ENCODE results near the gene GALNT15. TPM values are rescaled to one million over a fixed set of nuclear protein-coding genes. Genes with fewer than 3 reads are reported as not detected.

Gene GALNT15
- total and polyA plus RNA-seq, 7 donors, result 1.2 to 211 (median 36.6) TPM

- H3K36me3 ChIP-seq, result no peaks in the 10 kb centered on the region
- no peak for TF ChIP-seq POLR2A (IDR thresholded peaks at IDR 0.05)
- no peak for TF ChIP-seq POLR2AphosphoS5 (IDR thresholded peaks at IDR 0.05)
- no peak for TF ChIP-seq EP300 (IDR thresholded peaks at IDR 0.05)
- no peak for TF ChIP-seq CTCF (IDR thresholded peaks at IDR 0.05)
- H3K4me3 ChIP-seq, result no peak overlapping the region
- H3K27ac ChIP-seq, result no peak overlapping the region
- H3K4me1 ChIP-seq, result no peaks in the 10 kb centered on the region
- H3K9me3 ChIP-seq, result no peaks in the 10 kb centered on the region
- no peak for DNase-seq
- no peaks in the 10 kb centered on the region for H3K27me3 ChIP-seq
- 91 to 94% methylated on average over 3 of the region's 3 CpGs for WGBS, 2 donors
- intact Hi-C loops (cut with DNase I), result no loop called here
Measured at GRCh38 chr3:16219777-16220176, 45.3 kb downstream of the GALNT15 start.

- no peak overlapping the region for H3K4me3 ChIP-seq
- no peaks in the 10 kb centered on the region for H3K27me3 ChIP-seq
- intact Hi-C loops (cut with DNase I), result no loop called here
- H3K4me1 ChIP-seq, result no peaks in the 10 kb centered on the region
- no peak for DNase-seq
- H3K9me3 ChIP-seq, result no peaks in the 10 kb centered on the region
- no peaks in the 10 kb centered on the region for H3K36me3 ChIP-seq
- TF ChIP-seq CTCF (IDR thresholded peaks at IDR 0.05) (no peak), POLR2A (IDR thresholded peaks at IDR 0.05) (no peak), POLR2AphosphoS5 (IDR thresholded peaks at IDR 0.05) (no peak)
- no peak overlapping the region for H3K27ac ChIP-seq
- WGBS, 2 donors, result 72 to 80% methylated on average over 3 of the region's 3 CpGs
Measured at GRCh38 chr3:16221990-16222389, 47.5 kb downstream of the GALNT15 start.

- H3K4me3 ChIP-seq, result no peak overlapping the region
- 85 to 93% methylated on average over 2 of the region's 2 CpGs for WGBS, 2 donors
Measured at GRCh38 chr3:16222547-16222946, 48.1 kb downstream of the GALNT15 start.

GRCh38 chr3:16224325-16224724, 49.8 kb downstream of the GALNT15 start:
- no peaks in the 10 kb centered on the region for H3K9me3 ChIP-seq
- TF ChIP-seq EP300 (IDR thresholded peaks at IDR 0.05) (no peak), POLR2A (IDR thresholded peaks at IDR 0.05) (no peak), CTCF (IDR thresholded peaks at IDR 0.05) (no peak), POLR2AphosphoS5 (IDR thresholded peaks at IDR 0.05) (no peak)
- no peaks in the 10 kb centered on the region for H3K27me3 ChIP-seq
- 92 to 95% methylated on average over 2 of the region's 2 CpGs for WGBS, 2 donors
- intact Hi-C loops (cut with DNase I), result no loop called here
- H3K36me3 ChIP-seq, result no peaks in the 10 kb centered on the region
- no peak for DNase-seq
- H3K27ac ChIP-seq, result no peak overlapping the region
- no peak overlapping the region for H3K4me3 ChIP-seq
- H3K4me1 ChIP-seq, result no peaks in the 10 kb centered on the region

More at GRCh38 chr3:16222547-16222946, 48.1 kb downstream of the GALNT15 start:
- TF ChIP-seq CTCF (IDR thresholded peaks at IDR 0.05) (no peak), POLR2AphosphoS5 (IDR thresholded peaks at IDR 0.05) (no peak), EP300 (IDR thresholded peaks at IDR 0.05) (no peak), POLR2A (IDR thresholded peaks at IDR 0.05) (no peak)
- Histone ChIP-seq H3K9me3 (no peaks in the 10 kb centered on the region), H3K36me3 (no peaks in the 10 kb centered on the region), H3K4me1 (no peaks in the 10 kb centered on the region), H3K27ac (no peak overlapping the region), H3K27me3 (no peaks in the 10 kb centered on the region)
- no peak for DNase-seq
- intact Hi-C loops (cut with DNase I), result no loop called here

- Histone ChIP-seq H3K27me3 (no peaks in the 10 kb centered on the region), H3K4me3 (no peak overlapping the region), H3K9me3 (peaks cover 0 to 2% (median 0%) of the 10 kb centered on the region in 4 donors), H3K27ac (no peak overlapping the region), H3K36me3 (no peaks in the 10 kb centered on the region), H3K4me1 (no peaks in the 10 kb centered on the region)
- intact Hi-C loops (cut with DNase I), result no loop called here
- TF ChIP-seq EP300 (IDR thresholded peaks at IDR 0.05) (no peak), CTCF (IDR thresholded peaks at IDR 0.05) (no peak), POLR2A (IDR thresholded peaks at IDR 0.05) (no peak), POLR2AphosphoS5 (IDR thresholded peaks at IDR 0.05) (no peak)
- no peak for DNase-seq
- 24 to 51% methylated on average over 1 of the region's 1 CpG for WGBS, 2 donors
Measured at GRCh38 chr3:16227566-16227965, 53.1 kb downstream of the GALNT15 start.

Measured in sigmoid colon (tissue), 7 donors.